Suprapubic skin (tissue), 4 donors: ENCODE data around the gene MREG.

Source experiments
- POLR2A ChIP-seq, 2 donors: fragments of 450-650 bp; IDR thresholded peaks; one replicate each; pipeline ENCODE4 v1.6.1; 2017; ENCODE audit warnings: antibody characterized with exemption in 2 of 2, mild to moderate bottlenecking in 2 of 2, moderate library complexity in 2 of 2
- POLR2AphosphoS5 ChIP-seq, 3 donors: sonication (generic); formaldehyde crosslinking; IDR thresholded peaks; one replicate each; pipeline ENCODE4 v1.6.1; 2017; ENCODE audit warnings: antibody characterized with exemption in 3 of 3
- TF ChIP-seq, protein P1 (sequence below), 2 donors: fragments of 200-600 bp in 1 of 2; fragments of 450-650 bp in 1 of 2; sonication (generic) in 1 of 2; IDR thresholded peaks; one replicate each; pipeline ENCODE4 v1.5.1; 2016 to 2019; ENCODE audit warnings: antibody characterized with exemption in 2 of 2, mild to moderate bottlenecking in 1 of 2, moderate library complexity in 1 of 2

DNA sequence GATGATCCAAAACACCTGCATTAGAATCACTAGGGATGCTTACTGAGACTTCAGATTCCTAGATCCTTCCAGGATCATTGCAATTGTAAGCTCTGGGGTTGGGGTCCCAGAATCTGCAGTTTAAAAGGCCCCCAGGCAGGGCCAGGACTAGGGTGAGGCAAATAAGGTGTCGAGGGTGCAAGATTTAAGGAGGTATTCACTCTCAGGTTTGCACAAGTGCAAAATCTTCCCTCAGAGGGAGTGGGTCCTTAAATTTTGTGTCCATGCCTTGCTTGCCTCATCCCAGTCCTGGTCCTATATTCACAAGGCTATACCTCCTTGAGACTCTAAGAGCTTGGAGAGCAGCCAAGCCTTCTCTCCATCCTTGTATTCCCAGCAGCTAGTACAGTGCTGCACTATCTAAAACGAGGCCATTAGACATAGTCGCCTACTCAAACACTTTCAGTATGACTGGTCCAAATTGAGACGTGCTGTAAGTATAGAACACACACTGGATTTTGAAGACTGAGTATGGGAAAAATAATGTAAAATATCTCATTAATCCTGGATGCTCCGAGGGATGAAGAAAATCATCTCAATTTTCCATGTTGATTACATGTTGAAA, 31.6 kb upstream of the MREG start:
- TF ChIP-seq, protein P1, sequence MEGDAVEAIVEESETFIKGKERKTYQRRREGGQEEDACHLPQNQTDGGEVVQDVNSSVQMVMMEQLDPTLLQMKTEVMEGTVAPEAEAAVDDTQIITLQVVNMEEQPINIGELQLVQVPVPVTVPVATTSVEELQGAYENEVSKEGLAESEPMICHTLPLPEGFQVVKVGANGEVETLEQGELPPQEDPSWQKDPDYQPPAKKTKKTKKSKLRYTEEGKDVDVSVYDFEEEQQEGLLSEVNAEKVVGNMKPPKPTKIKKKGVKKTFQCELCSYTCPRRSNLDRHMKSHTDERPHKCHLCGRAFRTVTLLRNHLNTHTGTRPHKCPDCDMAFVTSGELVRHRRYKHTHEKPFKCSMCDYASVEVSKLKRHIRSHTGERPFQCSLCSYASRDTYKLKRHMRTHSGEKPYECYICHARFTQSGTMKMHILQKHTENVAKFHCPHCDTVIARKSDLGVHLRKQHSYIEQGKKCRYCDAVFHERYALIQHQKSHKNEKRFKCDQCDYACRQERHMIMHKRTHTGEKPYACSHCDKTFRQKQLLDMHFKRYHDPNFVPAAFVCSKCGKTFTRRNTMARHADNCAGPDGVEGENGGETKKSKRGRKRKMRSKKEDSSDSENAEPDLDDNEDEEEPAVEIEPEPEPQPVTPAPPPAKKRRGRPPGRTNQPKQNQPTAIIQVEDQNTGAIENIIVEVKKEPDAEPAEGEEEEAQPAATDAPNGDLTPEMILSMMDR (IDR thresholded peaks at IDR 0.05) = no peak
- TF ChIP-seq POLR2A (IDR thresholded peaks at IDR 0.05) = no peak
- TF ChIP-seq POLR2AphosphoS5 (IDR thresholded peaks at IDR 0.05) = no peak
